HG03432 (cell line): ENCODE measurements around the gene EYA4.

Source experiments
- ATAC-seq: cut with Tn5 transposase; IDR thresholded peaks from one replicate; pipeline ENCODE4 v1.9.1; 2021; ENCODE audit warnings: mild to moderate bottlenecking, moderate library complexity; ENCODE audit not compliant: unreplicated experiment

The EYA4 gene

GRCh38 chr6:133343220-133343619 lies 102.1 kb downstream of the EYA4 start:
- ATAC-seq, result no peak

- ATAC-seq, result no peak
These were observed 107.7 kb downstream of the EYA4 start for GRCh38 chr6:133348846-133349245.

- ATAC-seq, result no peak
These were observed 109.8 kb downstream of the EYA4 start for GRCh38 chr6:133350928-133351327.

GRCh38 chr6:133352046-133352445 lies 110.9 kb downstream of the EYA4 start:
- no peak for ATAC-seq

GRCh38 chr6:133353061-133353460 lies 111.9 kb downstream of the EYA4 start:
- no peak for ATAC-seq

GRCh38 chr6:133355922-133356321 lies 114.8 kb downstream of the EYA4 start:
- no peak for ATAC-seq

- ATAC-seq, result no peak
These were observed 117.5 kb downstream of the EYA4 start for GRCh38 chr6:133358574-133359150.

- no peak for ATAC-seq
These were observed 118.1 kb downstream of the EYA4 start for GRCh38 chr6:133359256-133359655.

GRCh38 chr6:133359760-133360159 lies 118.6 kb downstream of the EYA4 start:
- no peak for ATAC-seq

GRCh38 chr6:133360194-133360593 lies 119.0 kb downstream of the EYA4 start:
- ATAC-seq, result no peak

- ATAC-seq, result no peak
These were observed 121.7 kb downstream of the EYA4 start for GRCh38 chr6:133362813-133363212.

GRCh38 chr6:133368664-133369063 lies 127.5 kb downstream of the EYA4 start:
- no peak for ATAC-seq

GRCh38 chr6:133369773-133370272 lies 128.7 kb downstream of the EYA4 start:
- ATAC-seq, result no peak

- no peak for ATAC-seq
These were observed 135.6 kb downstream of the EYA4 start for GRCh38 chr6:133376743-133377142.

GRCh38 chr6:133377219-133377618 lies 136.1 kb downstream of the EYA4 start:
- ATAC-seq, result no peak

- no peak for ATAC-seq
These were observed 138.9 kb downstream of the EYA4 start for GRCh38 chr6:133380047-133380446.

GRCh38 chr6:133380723-133381122 lies 139.6 kb downstream of the EYA4 start:
- ATAC-seq, result no peak

- ATAC-seq, result no peak
These were observed 147.6 kb downstream of the EYA4 start for GRCh38 chr6:133388731-133389130.

GRCh38 chr6:133390168-133390567 lies 149.0 kb downstream of the EYA4 start:
- ATAC-seq, result no peak

GRCh38 chr6:133392015-133392414 lies 150.9 kb downstream of the EYA4 start:
- no peak for ATAC-seq

GRCh38 chr6:133392641-133393040 lies 151.5 kb downstream of the EYA4 start:
- no peak for ATAC-seq

GRCh38 chr6:133393891-133394290 lies 152.7 kb downstream of the EYA4 start:
- ATAC-seq, result no peak

GRCh38 chr6:133394630-133395029 lies 153.5 kb downstream of the EYA4 start:
- ATAC-seq, result no peak
